Stimulated activated CD4-positive, alpha-beta T cell treated with anti-CD3 and anti-CD28 coated beads, Interleukin-4, amount 100 ng/mL, for 1 hour (primary cell): ENCODE measurements around the gene EXOC3L1.
A peak's percentile ranks its signal among the peaks of the same experiment; 100 is the strongest.

Source experiments
- DNase-seq: peaks from one replicate; pipeline ENCODE4 v3.0.0-alpha.2; 2020

The EXOC3L1 gene, protein sequence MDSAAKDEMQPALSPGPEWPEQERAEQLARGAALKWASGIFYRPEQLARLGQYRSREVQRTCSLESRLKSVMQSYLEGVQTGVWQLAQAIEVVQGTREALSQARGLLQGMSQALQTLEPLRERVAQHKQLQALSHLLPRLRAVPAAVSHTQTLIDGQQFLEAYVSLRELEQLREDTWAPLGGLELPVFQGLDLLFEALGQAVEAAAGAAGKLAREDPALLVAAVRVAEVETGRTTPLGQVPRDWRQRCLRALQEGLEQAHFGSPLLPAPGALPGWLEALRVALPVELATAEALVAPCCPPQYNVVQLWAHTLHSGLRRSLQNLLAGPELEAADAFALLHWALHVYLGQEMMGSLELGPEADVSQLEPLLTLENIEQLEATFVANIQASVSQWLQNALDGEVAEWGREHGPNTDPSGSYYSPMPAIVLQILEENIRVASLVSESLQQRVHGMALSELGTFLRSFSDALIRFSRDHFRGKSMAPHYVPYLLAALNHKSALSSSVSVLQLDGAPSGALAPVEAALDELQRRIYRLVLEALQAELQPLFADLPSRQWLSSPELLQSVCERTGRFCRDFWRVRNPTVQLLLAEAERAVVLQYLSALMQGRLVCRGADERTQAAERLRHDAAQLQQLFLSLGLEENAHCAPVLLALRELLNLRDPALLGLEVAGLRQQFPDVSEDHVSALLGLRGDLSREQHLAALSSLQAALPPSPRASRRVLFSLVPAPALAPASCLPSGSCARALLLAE

DNA sequence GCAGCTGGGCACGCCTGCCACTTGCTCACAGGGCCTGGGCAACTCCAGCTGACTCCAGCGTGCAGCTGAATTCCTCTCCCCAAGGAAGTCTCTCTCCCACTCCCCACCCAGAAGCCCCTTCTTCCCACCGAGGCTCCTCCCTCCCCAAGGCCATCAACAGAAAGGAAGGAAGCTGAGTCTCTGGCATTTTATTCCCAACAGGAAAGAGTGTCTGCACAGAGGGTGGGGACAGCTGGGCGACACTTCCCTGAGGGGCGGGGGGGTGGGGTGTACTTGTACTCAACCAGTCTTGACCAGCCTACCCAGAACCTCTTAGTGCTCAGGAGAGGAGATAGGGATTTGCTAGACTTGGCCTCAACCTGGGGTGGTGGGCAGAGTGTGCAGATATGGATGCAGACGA, at the start of gene EXOC3L1:
EXOC3L1 (minus strand) TSS at position 96 of the 400 bp plus-strand sequence. CDS start 460 bp downstream, outside the sequence.
- DNase-seq = no peak

DNA sequence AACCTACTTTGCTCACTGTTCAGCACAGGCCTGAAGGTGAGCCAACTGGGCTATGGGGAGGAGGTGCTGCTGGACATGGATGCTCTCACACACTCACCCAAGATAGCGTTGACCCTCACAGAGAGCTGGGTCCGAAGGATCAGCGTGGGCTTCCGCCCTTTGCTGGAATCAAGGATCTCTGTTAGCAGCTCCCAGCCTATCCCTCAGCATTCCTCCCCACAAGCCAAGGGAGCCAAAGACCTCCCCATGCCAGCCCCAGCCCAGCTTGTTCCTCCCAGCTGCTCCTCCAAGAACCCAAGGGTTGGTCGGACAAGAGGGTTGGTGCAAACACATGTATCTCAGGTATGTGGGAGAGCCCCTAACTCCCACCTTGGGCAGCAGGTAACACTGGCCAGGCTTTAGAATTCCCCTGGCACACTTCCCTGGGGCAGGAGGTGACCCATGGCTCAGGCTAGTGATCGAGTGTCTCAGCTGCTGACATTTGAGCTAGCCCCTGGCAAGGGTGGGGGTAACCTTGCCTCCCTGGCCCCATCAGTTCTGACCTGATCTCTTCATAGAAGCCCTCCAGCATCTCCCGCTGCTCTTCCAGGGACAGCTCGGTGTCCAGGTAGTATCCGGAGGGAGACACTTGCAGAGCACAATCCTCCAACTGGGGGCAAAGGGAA, 49.0 kb upstream of the EXOC3L1 start:
- DNase-seq = no peak

DNA sequence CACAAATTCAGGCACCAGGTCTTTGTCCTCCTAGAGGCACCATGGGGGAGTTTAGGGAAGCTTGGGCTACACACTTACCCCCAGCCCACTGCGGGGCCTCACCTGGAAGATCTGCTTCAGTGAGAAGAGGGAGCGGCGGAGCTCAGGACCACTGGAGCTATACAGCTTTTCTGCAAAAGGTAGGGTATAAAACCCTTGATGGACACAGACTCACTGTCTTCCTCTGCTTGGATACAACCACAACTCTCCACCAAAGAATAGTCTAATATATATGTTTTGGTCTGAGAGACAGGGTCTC, 48.3 kb upstream of the EXOC3L1 start:
- DNase-seq = no peak

DNA sequence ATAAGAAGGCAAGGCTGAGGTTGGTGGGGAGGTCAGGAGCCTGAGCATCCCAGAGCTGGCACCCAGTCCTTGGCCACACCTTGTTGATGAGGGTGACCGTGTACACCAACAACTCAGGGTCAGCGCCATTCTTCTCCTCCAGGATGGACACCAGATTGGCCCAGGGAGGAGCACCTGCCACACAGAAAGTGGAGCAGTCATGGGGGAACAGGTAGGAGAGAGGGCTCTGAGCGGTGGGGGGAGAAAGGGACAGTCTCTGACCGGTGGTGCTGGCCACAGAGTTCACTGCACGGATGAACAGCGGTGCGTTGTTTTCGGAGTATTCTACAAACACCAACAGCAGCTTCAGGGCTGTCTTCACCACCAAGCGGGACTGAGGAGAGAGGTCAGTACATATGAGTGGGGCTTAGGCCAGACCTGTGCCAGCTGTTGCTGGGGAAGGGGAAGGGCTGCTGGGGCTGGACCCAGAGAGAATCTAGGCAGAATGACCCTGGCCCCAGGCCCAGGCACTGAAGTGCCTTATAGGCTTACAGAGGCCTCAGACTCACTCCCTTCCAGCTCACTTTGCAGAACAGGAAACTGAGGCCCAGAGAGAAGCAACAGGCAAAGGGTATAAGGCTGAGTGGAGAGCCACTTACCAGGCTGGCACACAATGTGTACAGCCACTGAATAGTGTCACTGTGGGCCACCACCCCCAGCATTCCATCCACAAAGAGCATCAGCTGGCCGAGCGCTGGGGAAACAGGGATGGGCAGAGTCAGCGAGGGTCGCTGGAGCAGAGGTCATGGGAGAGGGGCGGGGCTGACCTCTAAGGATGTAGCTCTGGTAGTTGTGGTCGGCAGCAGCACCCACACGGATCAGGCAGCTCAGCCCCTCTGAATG, 47.7 kb upstream of the EXOC3L1 start:
- no peak for DNase-seq

DNA sequence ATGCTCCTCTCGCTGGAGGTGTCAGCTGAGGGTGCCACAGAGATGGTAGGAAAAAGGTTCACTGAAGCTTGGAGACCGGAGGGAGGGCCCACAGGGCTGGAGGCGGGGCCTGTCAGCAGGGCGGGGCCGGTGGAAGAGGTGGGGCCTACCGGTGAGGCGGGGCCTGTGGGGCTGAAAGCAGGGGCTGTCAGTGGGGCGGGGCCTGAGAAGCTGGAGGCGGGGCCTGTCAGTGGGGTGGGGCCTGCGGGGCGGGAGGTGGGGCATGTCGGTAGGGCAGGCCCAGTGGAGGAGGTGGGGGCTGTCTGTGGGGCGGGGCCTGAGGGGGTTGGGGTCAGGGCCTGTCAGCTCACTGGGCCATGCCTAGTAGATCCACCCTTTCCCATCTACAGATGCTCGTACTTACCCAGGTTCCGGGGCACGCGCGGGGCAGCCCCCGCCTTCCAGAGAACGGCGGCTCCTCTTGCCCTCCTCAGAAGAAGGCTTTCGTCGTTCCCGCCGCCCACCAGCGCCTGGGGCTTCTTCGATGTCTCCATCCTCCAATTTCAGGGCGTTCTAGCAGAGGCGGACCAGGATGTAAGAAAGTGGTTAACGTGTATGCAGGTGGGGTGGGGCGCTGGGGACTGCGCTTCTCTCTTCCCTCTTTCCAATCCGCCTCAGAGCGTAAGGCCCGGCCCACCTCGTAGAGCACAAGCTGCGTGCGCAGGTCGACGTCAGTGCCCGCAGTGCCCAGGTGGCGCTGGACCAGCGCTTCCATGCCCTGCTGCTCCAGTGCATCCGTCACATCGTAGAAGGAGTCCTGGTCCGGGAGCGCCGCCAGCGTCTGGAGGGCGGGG, 46.8 kb upstream of the EXOC3L1 start:
- peak; percentile 74 for DNase-seq

DNA sequence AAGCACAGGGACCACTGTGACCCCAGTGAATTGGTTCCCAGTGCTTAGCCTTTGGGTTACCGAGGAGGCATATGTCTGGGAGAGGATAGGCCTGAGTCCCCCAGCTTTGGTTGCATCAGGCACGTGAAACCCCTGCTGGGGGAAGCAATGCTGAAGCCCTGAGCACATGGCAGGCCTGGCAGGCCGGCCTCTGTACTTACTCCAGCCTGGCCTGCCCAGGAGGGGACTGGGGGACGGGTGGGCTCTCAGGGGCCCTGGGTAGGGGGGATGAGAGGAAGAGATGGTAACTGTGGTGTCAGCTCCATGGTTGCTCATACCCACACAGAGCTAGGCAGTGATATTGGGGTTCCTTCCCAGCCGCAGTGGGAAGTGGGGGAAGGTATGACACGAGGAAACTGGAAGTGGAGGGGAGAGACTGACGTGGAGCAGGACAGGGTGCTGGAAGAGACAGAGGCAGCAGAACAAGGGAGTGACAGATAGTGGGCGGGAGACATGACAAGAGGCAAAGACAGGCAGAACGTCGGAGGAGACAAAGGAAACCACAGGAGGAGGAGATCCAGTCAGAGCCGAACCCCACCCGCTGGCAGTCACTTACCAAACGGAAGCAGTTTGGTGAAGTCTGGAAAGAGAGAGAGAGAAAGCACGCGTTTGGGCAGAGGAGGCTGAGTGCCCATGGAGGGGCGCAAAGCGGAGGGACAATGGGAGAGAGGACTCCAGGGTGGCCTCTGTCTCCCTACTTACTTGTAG, 46.1 kb upstream of the EXOC3L1 start:
- peak; percentile 33 for DNase-seq

DNA sequence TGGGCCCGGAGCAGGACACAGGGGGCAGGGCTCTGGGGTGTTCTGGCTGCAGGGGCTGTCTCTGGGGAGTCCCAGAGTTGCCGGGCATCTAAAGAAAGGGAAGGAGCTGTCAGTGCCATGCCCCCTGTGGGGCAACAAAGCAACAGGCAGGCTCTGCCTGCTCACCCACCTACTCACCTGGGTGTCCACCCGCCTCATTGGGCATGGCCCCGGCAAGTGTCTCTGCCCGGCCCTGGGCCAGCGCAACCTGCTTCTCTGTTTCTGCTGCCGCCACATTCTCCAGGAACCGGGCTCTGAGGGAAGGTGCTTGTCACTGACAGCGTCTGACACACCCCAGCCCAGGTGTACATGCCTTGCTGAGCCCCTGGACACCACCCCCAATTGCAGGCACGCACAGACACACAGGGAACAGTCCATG, 44.3 kb upstream of the EXOC3L1 start:
- DNase-seq = no peak

DNA sequence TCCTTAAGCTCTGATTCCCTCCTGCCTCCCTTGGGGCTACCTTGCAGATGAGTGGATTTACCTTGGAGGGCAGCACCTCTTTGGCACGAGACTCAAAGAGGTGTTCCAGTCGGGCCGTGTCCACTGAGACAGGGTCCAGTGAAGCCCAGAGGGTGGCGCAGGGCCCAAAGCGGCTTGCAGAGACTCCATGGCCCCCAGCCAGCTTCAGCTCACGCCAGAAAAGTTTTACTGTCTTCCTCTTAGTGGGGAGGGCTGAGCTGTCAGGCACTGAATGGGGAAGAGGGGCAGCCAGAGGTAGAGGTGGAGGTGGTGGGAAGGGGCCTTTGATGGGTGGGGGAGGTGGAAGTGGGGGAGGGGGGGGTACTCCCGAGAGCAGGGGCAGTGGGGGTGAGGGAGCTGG, 43.7 kb upstream of the EXOC3L1 start:
- no peak for DNase-seq

DNA sequence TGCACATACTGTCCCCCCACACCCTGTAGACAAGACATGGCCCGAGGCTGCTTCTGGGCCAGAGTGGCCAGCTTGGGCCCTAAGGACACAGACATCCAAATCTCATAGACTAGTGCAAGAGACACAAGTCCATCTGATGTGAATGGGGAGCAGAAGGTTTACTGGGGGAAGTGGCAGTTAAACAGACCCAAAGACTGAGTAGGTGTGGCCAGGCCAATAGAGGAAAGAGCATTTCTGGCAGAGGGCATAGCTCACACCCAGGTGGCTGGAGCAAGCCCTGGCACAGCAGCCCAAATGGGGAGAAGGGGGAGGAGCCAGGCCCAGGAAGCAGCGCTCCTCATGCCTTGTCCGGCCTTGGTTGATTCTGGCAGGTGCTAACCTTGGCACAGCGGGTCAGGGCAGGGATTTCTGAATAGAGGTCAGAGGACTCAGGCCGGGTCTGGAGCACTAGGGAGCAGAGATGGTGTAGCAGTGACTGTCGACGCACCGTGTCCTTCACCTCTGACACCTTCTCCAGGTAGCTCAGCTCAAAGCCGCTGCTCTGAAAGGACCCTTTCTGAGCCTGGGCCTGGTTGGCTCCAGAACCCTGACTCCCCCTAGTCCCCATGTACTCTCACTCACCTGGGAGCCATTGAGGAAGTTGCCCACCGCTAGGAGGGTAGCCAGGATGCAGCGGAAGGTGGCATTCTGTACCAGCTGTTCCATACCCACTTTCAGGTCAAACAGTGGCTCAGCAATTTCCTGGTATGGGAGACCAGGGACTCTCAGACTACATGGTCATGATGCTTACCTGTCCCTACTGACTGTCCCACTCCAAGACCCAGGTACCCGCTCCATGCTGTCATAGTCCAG, 41.1 kb upstream of the EXOC3L1 start:
- no peak for DNase-seq

DNA sequence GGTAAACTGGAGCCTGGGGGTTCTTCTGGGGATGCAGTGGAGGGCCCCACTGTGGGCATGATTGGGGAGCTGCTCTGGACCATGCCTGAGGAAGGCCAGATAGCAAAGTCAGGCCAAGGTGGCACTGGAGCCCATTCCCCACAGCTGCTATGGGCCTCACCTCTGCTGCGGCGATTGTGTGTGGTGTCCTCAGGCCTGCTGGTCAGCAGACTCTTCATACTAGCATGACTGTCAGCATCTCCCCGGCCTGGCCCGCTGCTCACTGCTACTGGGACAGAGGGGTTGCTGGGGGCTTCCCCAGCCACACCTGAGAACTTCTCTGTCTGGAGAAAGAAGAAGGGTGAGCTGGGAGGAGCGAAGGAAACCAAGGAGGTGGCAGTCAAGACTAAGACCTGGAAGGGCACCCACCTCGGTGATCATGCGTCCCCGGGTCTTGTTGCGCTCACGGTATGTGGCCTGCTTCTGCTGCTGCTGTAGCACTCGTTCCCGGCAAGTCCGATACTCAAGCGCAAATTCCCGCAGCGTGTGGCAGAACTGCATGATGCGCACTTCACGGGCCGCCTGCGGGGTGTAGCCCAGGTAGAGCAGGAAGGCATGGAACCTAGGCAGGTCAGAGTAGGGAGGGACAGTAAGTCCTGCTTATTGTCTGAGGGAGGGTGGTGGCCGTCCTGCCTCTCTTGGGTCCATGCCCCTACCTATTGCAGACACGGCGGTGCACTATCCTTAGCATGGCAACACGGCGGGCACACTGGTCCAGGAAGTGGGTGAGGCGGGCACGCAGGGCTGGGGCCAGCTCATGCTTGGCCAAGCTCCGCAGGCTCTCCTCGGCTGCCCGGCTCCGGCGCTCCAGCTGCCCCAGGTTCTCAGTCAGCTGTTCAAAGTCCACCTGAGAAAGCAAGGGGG, 40.2 kb upstream of the EXOC3L1 start:
- no peak for DNase-seq

DNA sequence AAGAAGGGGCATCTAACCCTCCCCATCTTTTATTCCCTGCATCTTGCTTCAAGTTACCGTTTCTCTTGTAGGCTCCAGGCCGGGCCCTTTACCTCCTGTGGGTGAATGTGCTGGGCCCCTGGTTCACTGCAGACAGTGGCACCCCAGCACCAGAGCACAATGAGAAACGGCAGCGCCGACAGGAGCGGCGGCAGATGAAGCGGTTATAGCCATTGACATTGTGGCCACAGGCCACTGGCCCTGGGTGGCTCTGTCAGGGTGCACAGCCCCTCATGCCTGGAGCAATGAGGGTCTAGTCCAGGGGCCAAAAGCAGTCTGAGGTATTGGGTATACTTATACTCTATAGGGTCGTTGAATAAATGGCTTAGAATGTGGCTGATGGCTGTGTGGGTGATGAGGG, 39.0 kb upstream of the EXOC3L1 start:
- no peak for DNase-seq

DNA sequence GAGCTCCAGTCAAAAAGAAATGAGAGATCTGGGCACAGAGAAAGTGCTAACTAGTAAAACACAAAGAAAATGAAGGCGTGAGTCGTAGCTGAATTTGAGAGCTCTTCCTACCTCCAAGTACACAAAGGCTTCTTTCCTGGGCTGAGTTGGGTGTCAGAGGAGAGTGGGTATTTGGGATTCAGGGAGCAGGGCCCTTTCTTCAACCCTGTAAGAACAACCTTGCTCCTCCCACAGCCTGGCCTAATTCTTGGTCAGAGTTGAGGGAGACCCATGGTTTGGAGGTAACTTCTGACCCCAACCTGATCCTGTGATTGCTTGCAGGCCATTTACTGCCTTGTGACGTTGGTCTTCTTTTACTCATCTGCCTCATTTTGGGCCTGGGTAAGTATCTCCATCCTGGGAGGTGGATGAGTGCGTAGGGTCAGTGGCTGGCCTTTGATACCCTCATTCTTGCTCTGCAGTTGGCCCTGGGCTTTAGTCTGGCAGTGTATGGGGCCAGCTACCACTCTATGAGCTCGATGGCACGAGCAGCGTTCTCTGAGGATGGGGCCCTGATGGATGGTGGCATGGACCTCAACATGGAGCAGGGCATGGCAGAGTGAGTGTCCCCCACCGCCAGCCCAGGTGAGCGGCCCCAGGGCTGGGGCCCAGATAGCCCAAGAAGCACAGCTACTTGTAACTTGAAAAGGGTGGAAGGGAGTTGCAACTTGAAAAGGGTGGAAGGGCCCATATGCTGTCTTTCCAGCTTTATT, 38.3 kb upstream of the EXOC3L1 start:
- no peak for DNase-seq

DNA sequence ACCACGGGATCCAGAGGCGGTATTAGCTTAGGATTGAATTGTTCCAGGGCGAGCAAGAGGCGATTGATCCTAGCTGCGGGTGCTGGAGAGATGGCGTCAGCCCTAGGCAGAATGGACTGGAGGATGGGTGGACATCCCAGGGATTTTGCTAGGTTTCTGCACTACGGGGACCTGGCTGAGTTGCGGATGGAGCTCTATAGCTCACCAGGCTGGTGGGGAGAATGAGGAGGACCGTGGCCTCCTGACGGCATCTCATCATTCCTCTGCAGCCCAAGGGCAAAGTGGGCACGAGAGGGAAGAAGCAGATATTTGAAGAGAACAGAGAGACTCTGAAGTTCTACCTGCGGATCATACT, 37.6 kb upstream of the EXOC3L1 start:
- no peak for DNase-seq

DNA sequence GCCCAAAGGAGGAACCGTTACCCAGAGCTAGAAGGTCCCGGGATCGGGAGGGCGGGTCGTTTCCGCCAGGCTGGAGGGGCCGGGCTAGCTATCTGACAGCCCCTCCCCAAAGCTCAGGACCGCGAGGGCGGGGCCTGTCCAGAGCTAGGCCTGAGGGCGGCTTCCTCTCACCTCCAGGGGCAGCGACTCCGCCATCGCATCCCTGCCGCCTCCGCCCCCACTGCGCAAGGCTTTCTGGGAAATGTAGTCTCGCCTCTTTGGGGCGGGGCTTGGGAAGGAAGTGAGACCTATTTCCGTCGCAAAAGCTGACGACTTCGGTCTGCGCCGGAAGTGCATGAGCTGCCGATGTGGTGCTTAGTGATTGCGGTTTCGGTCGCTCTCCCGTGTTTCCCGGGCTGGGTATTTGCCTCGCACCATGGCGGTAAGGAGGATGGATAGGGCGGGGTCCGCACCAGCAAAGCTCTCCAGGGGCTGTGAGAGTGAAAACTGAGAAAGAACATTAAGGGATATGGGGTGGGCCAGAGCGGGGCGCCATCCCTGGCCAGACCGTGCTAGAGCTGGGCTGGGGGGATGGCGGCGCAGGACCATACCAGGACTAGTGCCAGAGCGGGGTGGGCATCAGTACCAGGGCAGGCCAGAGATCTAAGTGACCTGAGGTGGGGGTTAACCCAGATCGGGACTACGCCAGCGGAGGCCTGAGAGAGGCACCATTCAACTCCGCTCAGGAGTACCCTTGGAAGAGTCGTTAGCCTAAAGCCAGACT, 37.0 kb upstream of the EXOC3L1 start, which contains the start of gene TMEM208:
TMEM208 (plus strand) TSS at position 327 of the 763 bp plus-strand sequence; CDS start at position 416, 89 bp downstream.
- DNase-seq = peak; percentile 97

DNA sequence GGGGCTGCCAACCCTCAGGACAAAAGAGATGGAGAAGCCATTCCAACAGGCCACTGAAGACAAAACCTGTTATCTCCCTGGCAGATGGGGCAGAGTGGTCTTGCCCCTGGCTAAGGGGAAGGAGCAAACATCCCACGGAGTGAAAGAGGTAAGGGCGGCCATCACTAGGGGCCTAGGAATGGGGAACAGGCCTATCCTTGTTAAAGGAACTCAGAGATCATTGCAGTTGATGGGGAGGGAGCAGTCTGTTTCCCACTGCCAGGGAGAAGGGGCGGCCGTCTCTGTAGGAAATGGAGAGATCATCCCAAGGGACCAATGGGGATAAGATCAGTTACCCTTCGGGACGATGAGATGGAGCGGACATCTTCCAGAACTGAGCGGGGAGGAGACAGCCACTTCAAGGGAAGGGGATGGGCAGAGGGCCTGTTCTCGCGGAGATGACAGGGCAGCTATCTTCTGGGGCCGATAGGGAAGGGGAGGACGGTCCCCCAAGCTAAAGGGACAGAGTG, 36.4 kb upstream of the EXOC3L1 start:
- DNase-seq = no peak

DNA sequence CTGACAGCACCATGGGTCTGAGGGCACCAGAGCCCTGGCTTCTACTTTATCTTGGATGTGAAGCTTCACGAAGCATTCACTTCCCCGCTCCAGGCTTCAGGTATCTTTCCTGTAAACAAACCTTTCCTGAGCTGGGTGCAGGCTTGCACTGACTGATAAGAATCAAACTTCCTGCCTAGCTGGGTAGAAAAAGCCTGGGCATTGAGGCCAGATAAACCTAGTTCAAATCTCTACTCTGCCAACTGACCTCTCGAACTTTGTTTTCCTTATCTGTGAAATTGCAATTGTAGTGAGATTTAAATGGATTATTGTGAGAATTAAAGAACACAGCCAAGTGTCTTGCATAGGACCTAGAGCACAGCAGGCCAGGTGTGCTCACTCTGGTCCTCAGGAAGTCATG, 34.1 kb upstream of the EXOC3L1 start:
- DNase-seq = no peak
